ENCODE data around the gene PIK3CB.
"Not testable (repeated sequence)": the region's sequence is repeated elsewhere in the genome, so short reads cannot be mapped to it uniquely, and the experiment has no call there.

PIK3CB gene

DNA sequence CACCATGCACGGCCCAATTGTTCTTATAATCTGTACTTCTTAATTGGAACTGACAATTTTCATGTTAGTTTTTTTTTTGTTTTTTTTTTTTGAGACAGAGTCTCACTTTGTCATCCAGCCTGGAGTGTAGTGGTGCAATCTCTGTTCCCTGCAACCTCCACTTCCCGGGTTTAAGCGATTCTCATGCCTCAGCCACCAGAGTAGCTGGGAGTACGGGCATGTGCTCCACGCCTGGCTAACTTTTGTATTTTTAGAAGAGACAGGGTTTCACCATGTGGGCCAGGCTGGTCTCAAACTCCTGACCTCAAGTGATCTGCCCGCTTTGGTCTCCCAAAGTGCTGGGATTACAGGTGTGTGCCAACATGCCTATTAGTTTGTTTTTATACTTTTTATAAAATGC lies 153.8 kb downstream of the PIK3CB start:
- DNase-seq (ENCODE audit: low spot score): not testable (repeated sequence)

DNA sequence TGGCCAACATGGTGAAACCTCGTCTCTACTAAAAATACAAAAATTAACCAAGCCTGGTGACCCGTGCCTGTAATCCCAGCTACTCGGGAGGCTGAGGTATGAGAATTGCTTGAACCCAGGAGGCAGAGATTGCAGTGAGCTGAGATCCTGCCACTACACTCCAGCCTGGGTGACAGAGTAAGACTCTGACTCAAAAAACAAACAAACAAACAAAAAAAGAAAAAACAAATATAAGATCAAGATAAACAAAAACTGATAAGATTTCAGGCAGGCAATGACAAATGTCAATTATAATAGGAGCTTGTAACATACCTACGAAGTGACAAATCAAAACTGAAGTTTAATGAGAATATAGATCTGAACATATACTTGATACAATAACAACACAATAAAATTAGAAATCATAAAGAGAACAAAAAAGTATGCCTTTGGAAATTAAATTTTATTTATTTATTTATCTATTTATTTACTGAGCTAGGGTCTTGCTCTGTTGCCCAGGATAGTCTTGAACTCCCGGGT lies 155.8 kb downstream of the PIK3CB start:
- DNase-seq (ENCODE audit: low spot score): no peak

DNA sequence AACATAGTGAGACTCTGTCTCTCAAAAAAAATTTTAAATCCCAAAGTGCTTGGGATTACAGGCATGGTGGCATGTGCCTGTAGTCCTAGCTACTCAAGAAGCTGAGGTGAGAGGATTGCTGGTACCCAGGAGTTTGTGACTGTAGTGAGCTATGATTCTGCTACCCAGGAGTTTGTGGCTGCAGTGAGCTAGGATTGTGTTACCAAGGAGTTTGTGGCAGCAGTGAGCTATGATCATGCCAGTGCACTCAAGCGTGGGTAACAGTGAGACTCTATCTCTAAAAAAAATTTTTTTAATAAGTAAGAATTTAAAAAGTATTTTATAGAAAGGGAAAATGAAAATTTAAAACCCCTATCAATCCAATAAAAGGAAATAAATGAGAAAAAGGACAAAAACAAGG lies 156.6 kb downstream of the PIK3CB start:
- DNase-seq (ENCODE audit: low spot score): no peak

DNA sequence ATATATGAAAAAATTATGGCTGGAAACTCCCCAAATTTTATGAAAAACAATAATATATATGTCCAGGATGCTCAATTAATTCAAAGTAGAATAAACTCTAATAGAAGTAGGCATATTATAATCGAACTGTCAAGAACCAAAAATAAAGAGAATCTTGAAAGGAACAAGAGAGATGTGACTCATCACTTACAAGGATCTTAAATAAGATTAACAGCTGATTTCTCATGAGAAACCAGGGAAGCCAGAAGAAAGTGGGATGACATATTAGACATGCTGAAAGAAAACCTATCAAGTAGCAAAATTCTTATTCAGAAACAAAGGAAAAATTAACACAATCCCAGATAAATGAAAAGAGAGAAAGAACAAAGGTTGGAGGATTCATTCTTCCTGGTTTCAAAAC lies 159.3 kb downstream of the PIK3CB start:
- DNase-seq (ENCODE audit: low spot score): no peak

DNA sequence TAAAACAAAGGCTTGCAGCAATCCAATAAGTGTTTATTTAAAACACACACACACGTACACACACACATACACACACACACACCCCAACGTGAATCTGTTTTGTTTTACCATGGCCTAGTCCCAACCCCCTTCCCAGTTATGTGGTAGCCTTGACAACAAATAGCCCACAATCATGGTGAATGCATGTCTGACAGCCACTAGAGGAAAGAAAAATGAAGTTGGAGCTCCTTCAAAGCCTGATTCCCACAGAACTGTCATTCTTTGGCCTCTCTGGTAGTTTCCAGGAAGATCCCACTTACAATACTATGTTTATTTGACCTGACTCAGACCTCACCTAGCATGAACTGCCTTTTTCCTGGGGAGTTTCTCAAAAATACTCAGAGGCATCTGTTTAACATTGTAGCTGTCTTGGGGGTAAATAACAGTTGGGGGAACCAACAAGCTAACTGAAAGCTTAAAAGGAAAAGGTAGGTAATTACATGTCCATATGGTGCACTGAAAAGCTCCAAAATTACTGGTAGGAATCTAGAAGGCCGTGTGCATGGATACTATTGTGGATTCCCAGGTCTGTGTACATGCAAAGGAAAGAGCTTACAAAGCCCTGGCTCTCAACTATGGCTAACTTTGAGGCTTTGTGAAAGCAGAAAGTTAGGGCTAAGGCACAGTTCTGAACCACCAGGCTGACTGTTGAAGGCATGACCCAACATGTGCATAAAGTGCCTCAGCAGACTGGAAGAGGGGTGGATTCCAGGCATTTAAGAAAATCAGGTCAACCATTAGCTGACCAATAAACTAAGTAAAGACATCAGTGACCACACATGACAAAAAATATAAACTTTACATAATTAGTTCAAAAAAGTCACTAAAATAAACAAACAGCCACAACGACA lies 160.8 kb downstream of the PIK3CB start:
- DNase-seq (ENCODE audit: low spot score): no peak

- DNase-seq (ENCODE audit: low spot score): no peak
These were observed 164.3 kb downstream of the PIK3CB start for GRCh38 chr3:138670407-138670806.

- no peak for DNase-seq (ENCODE audit: low spot score)
These were observed 166.6 kb downstream of the PIK3CB start for GRCh38 chr3:138668107-138668506.

- DNase-seq (ENCODE audit: low spot score): no peak
These were observed 177.2 kb downstream of the PIK3CB start for GRCh38 chr3:138657508-138657907.

GRCh38 chr3:138653567-138653966 lies 181.2 kb downstream of the PIK3CB start:
- no peak for DNase-seq (ENCODE audit: low spot score)

GRCh38 chr3:138649134-138649533 lies 185.6 kb downstream of the PIK3CB start:
- DNase-seq (ENCODE audit: low spot score): no peak

- no peak for DNase-seq (ENCODE audit: low spot score)
These were observed 188.2 kb downstream of the PIK3CB start for GRCh38 chr3:138646513-138646912.

DNA sequence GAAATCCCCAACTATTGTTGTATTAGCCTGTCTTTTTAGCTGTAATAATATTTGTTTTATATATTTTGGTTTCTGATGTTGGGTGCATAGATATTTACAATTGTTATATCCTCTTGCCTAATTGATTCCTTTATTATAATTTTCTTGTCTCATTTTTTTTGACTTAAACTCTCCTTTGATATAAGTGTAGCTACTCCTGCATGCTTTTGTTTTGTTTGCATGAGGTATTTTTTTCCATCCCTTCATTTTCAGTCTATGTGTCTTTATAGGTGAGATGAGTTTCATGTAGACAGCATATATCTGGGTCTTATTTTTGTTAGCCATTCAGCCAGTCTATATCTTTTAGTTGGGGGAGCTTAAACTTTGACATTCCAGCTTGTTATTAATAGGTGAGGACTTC lies 188.7 kb downstream of the PIK3CB start:
- no peak for DNase-seq (ENCODE audit: low spot score)

DNA sequence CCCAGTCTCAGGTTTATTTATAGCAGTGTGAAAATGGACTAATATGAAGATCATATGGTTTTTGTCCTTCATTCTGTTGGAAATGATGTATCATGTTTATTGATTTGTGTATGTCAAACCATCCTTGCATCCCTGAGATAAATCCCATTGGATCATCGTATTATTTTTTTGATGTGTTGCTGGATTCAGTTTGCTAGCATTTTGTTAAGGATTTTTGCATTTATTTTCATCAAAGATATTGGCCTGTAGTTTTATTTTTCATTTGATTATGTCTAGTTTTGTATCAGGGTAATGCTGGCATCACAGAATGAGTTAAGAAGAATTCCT lies 191.8 kb downstream of the PIK3CB start:
- no peak for DNase-seq (ENCODE audit: low spot score)

DNA sequence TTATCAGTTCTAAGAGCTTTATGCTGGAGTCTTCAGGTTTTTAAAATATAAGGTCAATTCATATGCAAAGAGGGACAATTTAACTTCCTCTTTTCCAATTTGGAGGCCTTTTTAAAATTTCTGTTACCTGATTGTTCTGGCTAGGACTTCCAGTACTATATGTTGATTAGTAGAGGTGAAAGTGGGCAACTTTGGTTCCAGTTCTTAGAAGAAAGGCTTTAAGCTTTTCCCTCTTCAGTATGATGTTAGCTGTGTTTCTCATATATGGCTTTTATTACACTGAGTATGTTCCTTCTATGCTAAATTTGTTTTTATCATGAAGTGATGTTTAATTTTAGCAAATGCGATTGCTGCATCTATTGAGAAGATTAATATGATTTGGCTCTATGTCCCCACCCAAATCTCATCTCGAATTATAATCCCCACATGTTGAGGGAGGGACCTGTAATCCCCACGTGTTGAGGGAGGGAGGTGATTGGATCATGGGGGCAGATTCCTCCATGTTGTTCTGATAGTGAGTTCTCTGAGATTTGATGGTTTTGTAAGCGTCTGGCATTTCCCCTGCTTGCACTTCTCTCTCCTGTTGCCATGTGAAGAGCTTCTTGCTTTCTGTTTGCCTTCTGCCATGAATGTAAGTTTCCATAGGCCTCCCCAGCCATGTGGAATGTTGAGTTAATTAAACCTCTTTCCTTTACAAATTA lies 192.4 kb downstream of the PIK3CB start:
- DNase-seq (ENCODE audit: low spot score): no peak

GRCh38 chr3:138640537-138640936 lies 194.2 kb downstream of the PIK3CB start:
- DNase-seq (ENCODE audit: low spot score): no peak

DNA sequence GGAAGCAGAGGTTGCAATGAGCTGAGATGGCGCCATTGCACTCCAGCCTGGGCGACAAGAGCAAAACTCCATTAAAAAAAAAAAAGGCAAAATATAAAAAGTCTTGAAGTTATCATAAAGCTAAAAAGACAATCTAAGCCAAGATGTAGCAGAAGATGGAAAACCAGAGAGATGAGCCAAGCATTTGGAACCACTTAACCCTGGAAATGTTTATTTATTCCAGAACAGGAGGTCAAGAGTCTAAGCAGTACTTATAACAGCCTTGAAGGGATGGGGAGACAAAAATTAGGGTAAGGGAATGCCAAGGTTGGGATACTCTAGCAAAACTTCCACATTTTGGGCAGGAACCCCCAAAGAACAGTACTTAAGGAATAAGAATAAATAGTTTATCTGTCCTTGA lies 196.1 kb downstream of the PIK3CB start:
- no peak for DNase-seq (ENCODE audit: low spot score)

DNA sequence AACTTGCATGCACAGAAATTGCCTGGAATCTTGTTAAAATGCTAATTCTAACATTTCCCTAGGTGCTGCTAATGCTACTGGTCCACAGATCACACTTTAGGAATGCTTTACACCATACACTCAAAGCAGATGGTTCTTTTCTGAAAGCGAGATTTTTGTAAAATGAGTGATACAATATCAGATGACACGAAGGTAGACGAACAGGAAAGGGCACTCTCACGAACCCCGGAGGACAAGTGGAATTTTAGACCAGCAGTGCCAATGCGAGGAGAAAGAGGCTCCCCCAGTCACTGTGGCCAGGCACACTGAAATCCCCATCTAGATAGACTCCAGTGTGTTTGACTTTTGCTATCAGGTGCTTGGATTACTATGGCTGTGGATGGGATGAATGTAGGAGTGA lies 205.2 kb downstream of the PIK3CB start:
- DNase-seq (ENCODE audit: low spot score): no peak

GRCh38 chr3:138625707-138626365 lies 208.9 kb downstream of the PIK3CB start:
- no peak for DNase-seq (ENCODE audit: low spot score)

GRCh38 chr3:138624518-138624917 lies 210.2 kb downstream of the PIK3CB start:
- DNase-seq (ENCODE audit: low spot score): no peak

- DNase-seq (ENCODE audit: low spot score): no peak
These were observed 214.3 kb downstream of the PIK3CB start for GRCh38 chr3:138620431-138620830.

GRCh38 chr3:138615462-138615861 lies 219.3 kb downstream of the PIK3CB start:
- no peak for DNase-seq (ENCODE audit: low spot score)

DNA sequence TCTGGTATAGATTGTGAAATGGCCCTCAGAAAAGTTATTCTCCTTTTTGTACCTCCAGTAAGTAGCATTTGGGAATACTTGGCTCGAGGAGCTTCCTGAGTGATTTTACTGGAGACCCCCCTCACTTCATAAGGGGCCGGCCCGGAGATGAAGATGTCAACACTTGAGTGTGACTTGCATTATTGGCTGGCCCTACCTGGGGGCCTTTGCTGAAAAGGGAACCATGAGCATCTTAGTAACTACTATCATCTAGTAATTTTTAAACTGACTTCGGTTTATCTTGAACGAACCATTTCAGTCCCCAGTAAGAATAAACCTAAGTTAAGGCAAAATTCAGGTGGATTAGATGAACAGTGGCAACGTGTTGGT lies 224.8 kb downstream of the PIK3CB start:
- DNase-seq (ENCODE audit: low spot score): no peak

Data from CD4-positive, alpha-beta T cell treated with Interleukin-6 at 100 ng/mL for 8 hours (primary cell).